ENCODE measurements around the gene INPP5A.

The INPP5A gene

GRCh38 chr10:132812520-132812919, 274.9 kb downstream of the INPP5A start:
- TF ChIP-seq CTCF (IDR thresholded peaks at IDR 0.05; ENCODE audit: borderline replicate concordance, control extremely low read depth, extremely low read depth, insufficient read depth, missing control alignments), result no peak
- no peak for DNase-seq (ENCODE audit: low spot score)
- in situ Hi-C loops (cut with MboI; ENCODE audit: low sequenced_read_pairs, unreplicated experiment), result no loop called here

- DNase-seq (ENCODE audit: low spot score), result no peak
- no peak for TF ChIP-seq CTCF (IDR thresholded peaks at IDR 0.05; ENCODE audit: borderline replicate concordance, control extremely low read depth, extremely low read depth, insufficient read depth, missing control alignments)
- in situ Hi-C loops (cut with MboI; ENCODE audit: low sequenced_read_pairs, unreplicated experiment), result no loop called here
Measured at GRCh38 chr10:132813001-132813401, 275.4 kb downstream of the INPP5A start.

GRCh38 chr10:132813560-132814468, 276.2 kb downstream of the INPP5A start:
- TF ChIP-seq CTCF (IDR thresholded peaks at IDR 0.05; ENCODE audit: borderline replicate concordance, control extremely low read depth, extremely low read depth, insufficient read depth, missing control alignments), result no peak
- in situ Hi-C loops (cut with MboI; ENCODE audit: low sequenced_read_pairs, unreplicated experiment), result no loop called here
- no peak for DNase-seq (ENCODE audit: low spot score)

GRCh38 chr10:132814469-132814856, 276.9 kb downstream of the INPP5A start:
- in situ Hi-C loops (cut with MboI; ENCODE audit: low sequenced_read_pairs, unreplicated experiment), result no loop called here
- TF ChIP-seq CTCF (IDR thresholded peaks at IDR 0.05; ENCODE audit: borderline replicate concordance, control extremely low read depth, extremely low read depth, insufficient read depth, missing control alignments), result no peak
- no peak for DNase-seq (ENCODE audit: low spot score)

- no peak for TF ChIP-seq CTCF (IDR thresholded peaks at IDR 0.05; ENCODE audit: borderline replicate concordance, control extremely low read depth, extremely low read depth, insufficient read depth, missing control alignments)
- no peak for DNase-seq (ENCODE audit: low spot score)
- in situ Hi-C loops (cut with MboI; ENCODE audit: low sequenced_read_pairs, unreplicated experiment), result no loop called here
Measured at GRCh38 chr10:132815168-132815857, 277.7 kb downstream of the INPP5A start.

GRCh38 chr10:132816718-132817117, 279.1 kb downstream of the INPP5A start:
- no peak for DNase-seq (ENCODE audit: low spot score)
- TF ChIP-seq CTCF (IDR thresholded peaks at IDR 0.05; ENCODE audit: borderline replicate concordance, control extremely low read depth, extremely low read depth, insufficient read depth, missing control alignments), result no peak
- in situ Hi-C loops (cut with MboI; ENCODE audit: low sequenced_read_pairs, unreplicated experiment), result no loop called here

All from GM13976 (cell line).